GM08714 (cell line): ENCODE measurements around the gene ANK3.

ENCODE experiments used
- H3K4me3 ChIP-seq: fragments of 200-500 bp; sonication (Bioruptor generic); 2 replicates; pipeline ENCODE4 v1.5.1; 2014; ENCODE audit warnings: mild to moderate bottlenecking, low read length, inconsistent platforms
- ZNF274 ChIP-seq: IDR thresholded peaks from 2 replicates; pipeline ENCODE4 v1.6.1; 2012; ENCODE audit warnings: mild to moderate bottlenecking, low read depth, low read length

The ANK3 gene

GRCh38 chr10:59977486-59977885, 412.2 kb downstream of the ANK3 start:
- TF ChIP-seq ZNF274 = no peak
- H3K4me3 ChIP-seq = no peak overlapping the region

GRCh38 chr10:59976909-59977308, 412.8 kb downstream of the ANK3 start:
- no peak for TF ChIP-seq ZNF274
- no peak overlapping the region for H3K4me3 ChIP-seq
